HG03280 (cell line): ENCODE measurements around the gene ZNF821.
A peak's percentile ranks its signal among the peaks of the same experiment; 100 is the strongest.
"Not testable (repeated sequence)": the region's sequence is repeated elsewhere in the genome, so short reads cannot be mapped to it uniquely, and the experiment has no call there.

Experiments
- ATAC-seq: cut with Tn5 transposase; IDR thresholded peaks from one replicate; pipeline ENCODE4 v1.9.1; 2021; ENCODE audit warnings: mild to moderate bottlenecking, moderate library complexity; ENCODE audit not compliant: unreplicated experiment

The ZNF821 gene, protein sequence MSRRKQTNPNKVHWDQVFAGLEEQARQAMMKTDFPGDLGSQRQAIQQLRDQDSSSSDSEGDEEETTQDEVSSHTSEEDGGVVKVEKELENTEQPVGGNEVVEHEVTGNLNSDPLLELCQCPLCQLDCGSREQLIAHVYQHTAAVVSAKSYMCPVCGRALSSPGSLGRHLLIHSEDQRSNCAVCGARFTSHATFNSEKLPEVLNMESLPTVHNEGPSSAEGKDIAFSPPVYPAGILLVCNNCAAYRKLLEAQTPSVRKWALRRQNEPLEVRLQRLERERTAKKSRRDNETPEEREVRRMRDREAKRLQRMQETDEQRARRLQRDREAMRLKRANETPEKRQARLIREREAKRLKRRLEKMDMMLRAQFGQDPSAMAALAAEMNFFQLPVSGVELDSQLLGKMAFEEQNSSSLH

DNA sequence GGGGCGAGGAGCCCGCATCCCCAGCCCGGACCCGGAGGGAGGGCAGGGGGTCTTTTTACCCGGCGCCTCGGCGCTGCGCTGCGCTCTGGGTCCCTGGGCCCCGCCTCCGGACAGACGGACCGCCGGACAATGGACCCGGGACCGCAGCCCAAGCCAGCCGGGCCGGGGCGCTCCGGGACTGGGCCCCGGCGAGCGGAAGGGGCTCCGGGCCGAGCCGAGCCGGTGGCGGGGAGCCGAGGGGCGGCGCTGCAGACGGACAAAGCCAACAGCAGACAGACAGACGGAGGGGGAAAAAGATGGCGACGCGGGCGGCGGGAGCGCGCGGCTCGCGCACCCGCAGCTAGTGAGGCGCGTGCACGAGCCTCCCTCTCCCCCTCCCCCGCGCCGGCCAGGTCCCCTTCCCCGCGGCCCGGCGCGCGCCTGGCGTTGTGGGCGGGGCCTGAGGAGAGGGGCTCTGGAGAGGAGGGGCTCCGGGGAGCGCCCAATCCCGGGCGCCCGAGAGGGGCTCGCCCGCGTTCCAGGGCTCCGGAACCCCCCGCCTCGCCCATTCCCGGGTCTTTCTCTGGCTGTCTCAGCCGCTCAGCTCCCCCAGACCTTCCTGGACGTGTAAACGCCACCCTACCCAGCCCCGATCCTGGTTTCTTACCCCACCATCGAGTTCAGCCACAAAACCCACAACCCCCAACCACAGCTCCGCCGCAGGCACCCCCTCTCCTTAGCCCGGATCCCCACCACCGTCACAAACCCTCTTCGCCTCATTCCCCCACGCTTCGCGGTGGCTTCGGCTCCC, at the start of gene ZNF821:
Gene ZNF821, minus strand, starts transcription at position 334 of the 790 bp plus-strand sequence. CDS start 4,236 bp downstream, outside the sequence.
- ATAC-seq = peak; percentile 50

- ATAC-seq = no peak
These were observed 49.0 kb upstream of the ZNF821 start for GRCh38 chr16:71933017-71933416.

GRCh38 chr16:71931599-71931998, 47.6 kb upstream of the ZNF821 start:
- no peak for ATAC-seq

GRCh38 chr16:71931001-71931400, 47.0 kb upstream of the ZNF821 start:
- ATAC-seq = no peak

DNA sequence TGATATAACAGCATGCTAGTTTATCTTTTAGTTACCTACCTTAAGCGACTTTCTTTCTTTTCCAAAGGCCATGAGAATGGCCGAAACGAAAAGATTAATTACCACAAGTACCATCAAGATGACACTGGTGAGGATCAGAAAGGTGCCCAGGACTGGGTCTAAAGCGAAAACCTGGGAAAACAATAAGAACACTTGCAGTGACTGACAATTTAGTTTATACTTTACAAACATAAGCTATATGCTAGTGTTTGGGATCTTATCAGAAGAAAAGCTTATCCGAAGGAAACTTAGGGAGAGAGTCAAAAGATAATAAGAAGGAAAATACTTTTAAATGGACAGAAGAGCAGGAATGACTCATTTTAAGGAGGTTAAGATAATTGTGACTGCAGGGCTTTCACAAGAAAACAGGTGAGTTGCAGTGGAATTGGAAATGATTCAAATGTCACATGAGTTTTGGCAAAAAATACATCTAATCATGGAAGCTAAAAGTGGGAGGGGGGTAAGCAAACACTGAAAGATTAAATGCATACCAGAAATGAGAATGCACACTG, 46.1 kb upstream of the ZNF821 start:
- ATAC-seq = no peak

DNA sequence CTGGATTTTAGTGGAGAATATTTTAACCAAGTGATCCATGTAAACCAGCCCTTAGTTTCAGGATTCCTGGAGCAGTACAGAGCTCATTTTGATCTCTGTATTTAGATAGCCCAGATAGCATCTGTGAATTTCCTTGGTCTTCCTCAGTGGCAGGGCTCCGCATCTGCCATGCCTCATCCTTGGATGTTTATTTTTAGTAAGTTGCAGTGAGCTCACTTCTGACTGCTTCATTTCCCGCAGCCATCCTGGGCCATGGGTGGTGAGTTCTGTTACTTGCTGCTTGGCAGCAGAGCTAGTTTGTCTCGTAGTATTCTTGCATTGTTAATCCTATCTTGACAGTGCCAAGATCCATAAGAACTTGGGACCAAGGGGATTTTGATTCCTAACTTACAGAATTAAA, 45.1 kb upstream of the ZNF821 start:
- ATAC-seq = no peak

DNA sequence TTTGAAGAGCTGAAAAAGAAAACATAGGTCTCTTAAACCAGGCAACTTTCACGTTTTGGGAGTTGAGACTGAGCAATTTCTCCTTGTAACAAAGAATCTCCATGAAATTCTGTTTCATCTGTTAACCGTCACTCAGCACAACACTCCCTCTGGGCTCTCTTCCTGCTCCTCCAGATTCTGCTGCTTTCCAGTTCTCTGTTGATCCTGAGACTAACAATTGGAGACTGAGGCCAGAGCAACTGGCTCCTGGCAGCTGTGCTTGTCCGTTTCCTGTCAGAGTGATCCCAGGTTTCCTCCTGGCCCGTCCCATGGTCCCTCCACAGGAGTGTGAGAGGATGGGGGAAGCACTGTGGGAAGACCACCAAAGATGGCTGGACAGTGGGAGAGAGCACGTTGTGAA, 43.8 kb upstream of the ZNF821 start:
- ATAC-seq = no peak

DNA sequence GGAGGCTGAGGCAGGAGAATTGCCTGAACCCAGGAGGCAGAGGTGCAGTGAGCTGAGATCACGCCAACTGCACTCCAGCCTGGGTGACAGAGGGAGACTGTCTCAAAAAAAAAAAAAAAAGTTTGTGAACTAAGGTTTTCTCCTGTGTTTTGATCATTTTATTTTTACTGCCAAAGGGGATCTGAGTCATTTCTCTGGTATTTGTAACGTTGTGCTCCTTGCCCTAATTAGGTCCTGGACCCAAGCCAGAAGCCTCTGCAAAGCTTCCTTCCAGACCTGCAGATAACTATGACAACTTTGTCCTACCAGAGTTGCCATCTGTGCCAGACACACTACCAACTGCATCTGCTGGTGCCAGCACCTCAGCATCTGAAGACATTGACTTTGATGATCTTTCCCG, 43.4 kb upstream of the ZNF821 start:
- no peak for ATAC-seq

- no peak for ATAC-seq
These were observed 40.7 kb upstream of the ZNF821 start for GRCh38 chr16:71924710-71925109.

DNA sequence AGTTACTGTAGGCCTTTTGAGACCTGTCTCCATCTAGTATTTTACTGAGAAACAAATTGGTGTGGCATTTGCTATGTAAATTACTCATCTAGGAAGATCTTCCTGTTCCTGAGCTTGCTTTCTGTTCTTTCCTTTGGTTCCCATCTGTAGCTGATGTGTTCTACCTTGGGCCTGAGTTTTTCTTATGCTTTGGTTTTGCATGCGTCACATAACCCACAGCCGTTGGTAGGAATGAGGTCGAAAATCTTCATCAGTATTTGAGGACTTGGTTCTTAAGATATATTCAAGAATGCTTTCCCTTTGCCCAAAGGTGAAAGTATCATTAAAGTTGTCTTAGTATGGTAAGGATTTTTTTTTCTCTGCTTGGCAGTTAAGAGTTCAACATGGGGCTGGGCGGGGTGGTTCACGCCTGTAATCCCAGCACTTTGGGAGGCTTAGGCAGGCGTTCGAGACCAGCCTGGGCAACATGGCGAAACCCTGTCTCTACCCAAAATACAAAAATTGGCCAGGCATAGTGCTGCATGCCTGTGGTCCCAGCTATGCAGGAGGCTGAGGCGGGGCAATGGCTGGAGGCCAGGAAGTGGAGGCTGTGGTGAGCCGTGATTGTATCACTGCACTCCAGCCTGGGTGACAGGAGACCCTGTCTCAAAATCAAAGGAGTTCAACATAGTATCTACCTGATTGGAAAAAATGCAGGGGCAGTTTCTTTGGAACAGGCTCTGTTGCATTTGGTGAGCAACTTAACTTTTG, 40.1 kb upstream of the ZNF821 start:
- ATAC-seq = no peak

DNA sequence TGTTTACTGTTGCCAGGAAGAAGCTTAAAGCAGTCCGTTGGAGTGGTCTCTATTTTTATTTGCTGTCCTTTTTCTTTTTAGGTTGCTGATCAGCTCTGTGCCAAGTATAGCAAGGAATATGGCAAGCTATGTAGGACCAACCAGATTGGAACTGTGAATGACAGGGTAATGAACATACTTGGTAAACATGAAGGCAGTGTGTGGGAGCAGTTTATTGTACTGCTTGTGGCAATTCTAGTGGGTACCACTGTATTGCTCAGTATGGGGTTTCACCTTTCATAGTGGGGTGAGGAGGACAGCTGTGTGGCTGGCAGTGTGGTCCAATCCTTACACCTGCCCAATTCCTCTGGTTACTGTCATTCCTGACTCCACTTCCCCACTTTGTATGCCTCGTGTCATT, 36.7 kb upstream of the ZNF821 start:
- no peak for ATAC-seq

DNA sequence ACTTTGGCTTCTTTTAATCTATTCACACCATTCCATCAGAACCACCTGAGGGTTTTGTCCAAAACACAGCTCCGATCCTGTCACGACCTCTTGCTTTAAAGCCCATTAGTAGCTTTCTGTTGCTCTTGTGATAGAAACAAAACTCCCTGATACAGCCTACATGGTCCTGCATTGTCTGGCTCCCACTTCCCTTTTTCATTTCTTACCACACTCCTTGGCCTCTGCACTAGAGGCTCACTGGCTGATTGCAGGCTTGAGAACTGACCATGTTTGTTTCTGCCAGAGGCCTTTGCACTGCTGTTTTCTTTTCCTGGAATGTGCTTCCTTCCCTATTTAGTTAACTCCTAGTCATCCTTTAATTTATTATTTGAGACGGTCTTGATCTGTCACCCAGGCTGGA, 35.1 kb upstream of the ZNF821 start:
- ATAC-seq = peak; percentile 80

- no peak for ATAC-seq
These were observed 33.9 kb upstream of the ZNF821 start for GRCh38 chr16:71917900-71918299.

GRCh38 chr16:71916397-71916920, 32.5 kb upstream of the ZNF821 start:
- ATAC-seq = no peak

DNA sequence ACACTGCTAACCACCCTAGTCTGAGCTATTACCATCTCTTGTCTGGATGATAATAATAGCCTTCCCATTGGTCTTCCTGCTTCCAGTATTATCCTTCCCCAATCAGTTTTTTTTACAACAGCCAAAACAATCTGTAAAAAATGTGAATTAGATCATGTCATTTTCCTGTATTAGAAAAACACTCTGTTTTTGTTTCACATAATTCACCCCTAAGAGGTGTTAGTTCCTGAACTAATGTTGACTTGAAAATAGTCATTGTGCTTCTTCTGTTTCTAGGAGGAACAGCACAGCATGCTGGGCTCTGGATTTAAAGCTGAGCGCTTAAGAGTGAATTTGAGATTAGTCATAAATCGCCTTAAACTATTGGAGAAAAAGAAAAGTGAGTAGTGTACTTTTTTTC, 31.4 kb upstream of the ZNF821 start:
- no peak for ATAC-seq

DNA sequence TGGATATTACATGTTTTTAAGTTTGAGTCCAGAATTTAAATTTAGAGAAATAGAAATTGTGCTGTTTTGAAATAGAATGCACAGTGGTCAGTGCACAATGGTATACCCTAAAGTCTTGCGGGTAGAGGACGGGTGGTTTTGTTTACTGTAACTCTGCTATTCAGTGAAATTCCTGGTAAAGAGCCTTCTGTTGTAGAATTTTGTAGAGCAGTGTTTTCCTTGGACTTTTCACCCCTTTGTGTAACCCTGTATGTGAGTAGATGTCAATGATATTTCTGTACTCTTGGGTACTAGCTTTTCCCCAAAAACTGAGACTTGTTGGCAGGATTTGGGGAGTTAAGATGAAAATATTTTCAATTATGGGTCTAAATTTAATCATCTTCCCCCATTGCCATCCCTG, 30.8 kb upstream of the ZNF821 start:
- ATAC-seq = no peak

DNA sequence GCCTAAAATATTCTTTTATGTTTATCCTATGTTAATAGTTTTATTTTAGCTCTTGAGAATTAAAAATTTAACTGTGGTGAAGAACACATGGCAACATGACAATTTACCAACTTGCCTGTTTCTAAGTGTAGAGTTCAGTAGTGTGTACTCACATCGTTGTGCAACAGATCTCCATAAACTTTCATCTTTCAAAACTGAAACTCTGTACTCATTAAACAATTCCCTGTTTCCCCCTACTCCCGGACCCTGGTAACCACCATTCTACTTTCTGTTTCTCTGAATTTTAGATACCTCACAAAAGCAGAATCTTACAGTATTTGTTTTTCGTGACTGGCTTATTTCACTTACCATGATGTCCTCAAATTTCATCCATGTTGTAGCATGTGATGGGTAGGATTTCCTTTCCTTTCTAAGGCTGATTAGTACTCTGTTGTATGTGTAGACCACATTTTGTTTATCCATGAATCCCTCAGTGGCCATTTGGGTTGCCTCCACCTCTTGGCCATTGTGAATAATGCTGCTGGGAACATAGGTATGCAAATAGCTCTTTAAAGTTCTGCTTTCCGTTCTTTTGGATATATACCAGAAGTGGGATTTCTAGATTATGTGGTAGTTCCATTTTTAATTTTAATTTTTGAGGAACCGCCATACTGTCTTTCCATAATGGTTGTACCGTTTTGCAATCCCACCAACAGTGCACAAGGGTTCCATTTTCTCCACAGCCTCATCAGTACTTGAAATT, 28.7 kb upstream of the ZNF821 start:
- no peak for ATAC-seq

DNA sequence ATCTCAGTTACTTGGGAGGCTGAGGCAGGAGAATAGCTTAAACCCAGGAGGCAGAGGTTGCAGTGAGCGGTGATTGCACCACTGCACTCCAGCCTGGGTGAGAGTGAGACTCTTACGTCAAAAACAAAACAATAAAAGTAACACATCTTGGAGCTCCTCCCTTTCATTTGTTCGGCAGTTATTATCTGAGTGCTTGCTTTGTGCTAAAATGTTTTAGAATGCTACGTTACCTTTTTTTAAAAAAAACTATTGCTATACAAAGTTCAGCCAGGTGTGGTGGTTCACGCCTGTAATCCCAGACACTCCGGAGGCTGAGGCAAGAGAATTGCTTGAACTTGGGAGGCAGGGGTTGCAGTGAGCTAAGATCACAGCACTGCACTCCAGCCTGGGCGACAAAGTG, 27.1 kb upstream of the ZNF821 start:
- no peak for ATAC-seq

DNA sequence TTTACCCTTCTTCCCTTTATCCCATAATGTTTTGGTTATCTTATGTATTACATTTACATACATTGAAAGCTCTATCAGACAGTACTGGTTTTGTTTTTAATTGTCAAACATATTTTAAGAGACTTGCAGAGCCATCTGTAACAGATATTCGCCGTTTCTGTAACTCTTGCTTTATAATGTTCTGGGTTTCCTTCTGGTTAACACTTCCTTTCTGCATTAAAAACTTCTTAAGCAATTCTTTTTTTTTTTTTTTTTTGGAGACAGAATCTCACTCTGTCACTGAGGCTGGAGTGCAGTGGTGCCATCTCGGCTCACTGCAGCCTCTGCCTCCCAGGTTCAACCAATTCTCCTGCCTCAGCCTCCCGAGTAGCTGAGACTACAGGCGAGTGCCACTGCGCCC, 21.8 kb upstream of the ZNF821 start:
- ATAC-seq = not testable (repeated sequence)

DNA sequence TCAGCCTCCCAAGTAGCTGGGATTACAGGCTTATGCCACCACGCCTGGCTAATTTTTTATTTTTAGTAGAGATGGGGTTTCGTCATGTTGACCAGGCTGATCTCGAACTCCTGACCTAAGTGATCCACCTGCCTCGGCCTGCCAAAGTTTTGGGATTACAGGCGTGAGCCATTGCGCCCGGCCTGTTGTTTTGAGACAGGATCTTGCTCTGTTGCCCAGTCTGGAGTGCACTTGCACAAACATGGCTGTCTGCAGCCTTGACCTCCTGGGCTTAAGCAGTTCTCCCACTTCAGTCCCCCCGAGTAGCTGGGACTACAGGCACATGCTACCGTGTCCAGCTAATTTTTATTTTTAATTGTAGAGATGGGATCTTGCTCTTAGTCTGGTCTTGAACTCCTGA, 20.3 kb upstream of the ZNF821 start:
- no peak for ATAC-seq
